Effector memory CD4-positive, alpha-beta T cell (primary cell): ENCODE measurements around the gene ODR4.
"Not testable (repeated sequence)": the region's sequence is repeated elsewhere in the genome, so short reads cannot be mapped to it uniquely, and the experiment has no call there.

Source experiments
- DNase-seq, 3 donors: peaks; one replicate each; pipeline ENCODE4 v3.0.0-alpha.2; 2020
- H3K27ac ChIP-seq: 2 replicates; pipeline ENCODE4 v1.7.0; 2013; ENCODE audit warnings: mild to moderate bottlenecking, low read length, moderate library complexity; ENCODE audit not compliant: insufficient read depth, poor library complexity, severe bottlenecking
- H3K27me3 ChIP-seq: replicated peaks from 2 replicates; pipeline ENCODE4 v1.7.0; 2013; ENCODE audit warnings: mild to moderate bottlenecking, low read length; ENCODE audit not compliant: insufficient read depth, control insufficient read depth, poor library complexity, severe bottlenecking
- H3K36me3 ChIP-seq: 2 replicates; pipeline ENCODE4 v1.7.0; 2013; ENCODE audit warnings: mild to moderate bottlenecking, low read length, moderate library complexity; ENCODE audit not compliant: control insufficient read depth, insufficient read depth
- H3K4me1 ChIP-seq: 2 replicates; pipeline ENCODE4 v1.7.0; 2013; ENCODE audit warnings: low read length, mild to moderate bottlenecking; ENCODE audit not compliant: control insufficient read depth, insufficient read depth, poor library complexity, severe bottlenecking
- H3K4me3 ChIP-seq: 2 replicates; pipeline ENCODE4 v1.7.0; 2013; ENCODE audit warnings: low read length, low read depth, mild to moderate bottlenecking; ENCODE audit not compliant: insufficient read depth, poor library complexity, severe bottlenecking
- H3K9me3 ChIP-seq: 2 replicates; pipeline ENCODE4 v1.7.0; 2013; ENCODE audit warnings: mild to moderate bottlenecking, low read length, moderate library complexity; ENCODE audit not compliant: control insufficient read depth
- total RNA-seq, 3 donors: gene quantifications; one replicate each; lab custom pipeline; 2026; lab: John Stamatoyannopoulos, UW

Gene ODR4
- total RNA-seq = 37.8 to 41.4 (median 40.5) reads per million in 3 donors

- Histone ChIP-seq H3K36me3 (peaks cover 17% of the 10 kb centered on the region), H3K9me3 (no peaks in the 10 kb centered on the region), H3K27me3 (no peaks in the 10 kb centered on the region), H3K27ac (peak within 1 kb of the TSS; percentile 94), H3K4me1 (peaks cover 15% of the 10 kb centered on the region), H3K4me3 (peak within 1 kb of the TSS; percentile 98)
- peak; percentile 95 to 96 (median 95) for DNase-seq
Measured at GRCh38 chr1:186375152-186375928, at the start of gene ODR4, which contains the start of gene TPR. Gene ODR4, plus strand, starts transcription at chr1:186375838. Its CDS starts 3,948 bp downstream, at chr1:186379786. Gene TPR, minus strand, starts transcription at chr1:186375253. Its CDS starts 225 bp downstream, at chr1:186375028.

- no peak overlapping the region for H3K4me3 ChIP-seq
- H3K36me3 ChIP-seq = peaks cover 71% of the 10 kb centered on the region
- no peaks in the 10 kb centered on the region for H3K4me1 ChIP-seq
- H3K27me3 ChIP-seq = no peaks in the 10 kb centered on the region
- H3K9me3 ChIP-seq = no peaks in the 10 kb centered on the region
- no peak for DNase-seq
- H3K27ac ChIP-seq = no peak overlapping the region
Measured at GRCh38 chr1:186326009-186326408, 49.6 kb upstream of the ODR4 start.

- DNase-seq = no peak
- Histone ChIP-seq H3K36me3 (peaks cover 70% of the 10 kb centered on the region), H3K4me3 (no peak overlapping the region), H3K4me1 (no peaks in the 10 kb centered on the region), H3K27me3 (no peaks in the 10 kb centered on the region), H3K9me3 (no peaks in the 10 kb centered on the region), H3K27ac (no peak overlapping the region)
Measured at GRCh38 chr1:186327331-186327730, 48.3 kb upstream of the ODR4 start.

- H3K27ac ChIP-seq = no peak overlapping the region
- H3K4me1 ChIP-seq = no peaks in the 10 kb centered on the region
- H3K4me3 ChIP-seq = no peak overlapping the region
- H3K9me3 ChIP-seq = no peaks in the 10 kb centered on the region
- DNase-seq = no peak
- H3K27me3 ChIP-seq = no peaks in the 10 kb centered on the region
- peaks cover 83% of the 10 kb centered on the region for H3K36me3 ChIP-seq
Measured at GRCh38 chr1:186330758-186331157, 44.9 kb upstream of the ODR4 start.

- no peak for DNase-seq
- Histone ChIP-seq H3K27ac (no peak overlapping the region), H3K27me3 (no peaks in the 10 kb centered on the region), H3K9me3 (no peaks in the 10 kb centered on the region), H3K4me3 (no peak overlapping the region), H3K4me1 (no peaks in the 10 kb centered on the region), H3K36me3 (peaks cover 79% of the 10 kb centered on the region)
Measured at GRCh38 chr1:186337554-186337953, 38.1 kb upstream of the ODR4 start.

GRCh38 chr1:186340772-186341171 lies 34.9 kb upstream of the ODR4 start:
- H3K27ac ChIP-seq = no peak overlapping the region
- no peak overlapping the region for H3K4me3 ChIP-seq
- H3K36me3 ChIP-seq = peaks cover 79% of the 10 kb centered on the region
- DNase-seq = no peak
- no peaks in the 10 kb centered on the region for H3K9me3 ChIP-seq
- H3K4me1 ChIP-seq = no peaks in the 10 kb centered on the region
- H3K27me3 ChIP-seq = no peaks in the 10 kb centered on the region

- not testable (repeated sequence) for H3K27ac ChIP-seq, H3K9me3 ChIP-seq
Measured at GRCh38 chr1:186347837-186348691, 27.6 kb upstream of the ODR4 start.

GRCh38 chr1:186374303-186375151 lies 1.1 kb upstream of the ODR4 start:
- Histone ChIP-seq H3K4me3 (peak overlapping the region; percentile 98), H3K4me1 (peaks cover 15% of the 10 kb centered on the region), H3K9me3 (no peaks in the 10 kb centered on the region), H3K27me3 (no peaks in the 10 kb centered on the region), H3K27ac (peak overlapping the region; percentile 94), H3K36me3 (peaks cover 23% of the 10 kb centered on the region)
- peak in 2 of 3 donors; percentile 8 to 12 for DNase-seq

More at GRCh38 chr1:186347837-186348691, 27.6 kb upstream of the ODR4 start:
- not testable (repeated sequence) for H3K4me3 ChIP-seq, H3K27me3 ChIP-seq, DNase-seq, H3K4me1 ChIP-seq
- H3K36me3 ChIP-seq = peaks cover 86% of the 10 kb centered on the region

- Histone ChIP-seq H3K36me3 (peaks cover 17% of the 10 kb centered on the region), H3K27ac (peak overlapping the region; percentile 94), H3K4me3 (peak overlapping the region; percentile 98), H3K4me1 (peaks cover 15% of the 10 kb centered on the region), H3K27me3 (no peaks in the 10 kb centered on the region), H3K9me3 (no peaks in the 10 kb centered on the region)
- DNase-seq = no peak
Measured at GRCh38 chr1:186375929-186376319, 286 bp downstream of the ODR4 start.
